SK-MEL-5 (cell line): ENCODE data around the gene CPNE4. TPM values are rescaled to one million over a fixed set of nuclear protein-coding genes. Genes with fewer than 3 reads are reported as not detected.

Source experiments
- DNase-seq: peaks from one replicate; pipeline ENCODE4 v3.0.0-alpha.2; 2016; ENCODE audit warnings: low read depth, low spot score
- in situ Hi-C: cut with HindIII; loops from 2 replicates; pipeline ENCODE4 v1.10.0; 2016; ENCODE audit warnings: low sequenced_read_pairs, high pct_unique_total_duplicates, low pct_unique_long_range_greater_than_20kb
- total RNA-seq: library from RNA; depleted of rRNA; stranded (reverse); fragments of >200 nt; shearing (Covaris generic); gene quantifications from 2 replicates; pipeline ENCODE4 v1.2.3, GENCODE V29; 2014

The CPNE4 gene
- total RNA-seq, 1 experiment from 2014 or later: not detected

DNA sequence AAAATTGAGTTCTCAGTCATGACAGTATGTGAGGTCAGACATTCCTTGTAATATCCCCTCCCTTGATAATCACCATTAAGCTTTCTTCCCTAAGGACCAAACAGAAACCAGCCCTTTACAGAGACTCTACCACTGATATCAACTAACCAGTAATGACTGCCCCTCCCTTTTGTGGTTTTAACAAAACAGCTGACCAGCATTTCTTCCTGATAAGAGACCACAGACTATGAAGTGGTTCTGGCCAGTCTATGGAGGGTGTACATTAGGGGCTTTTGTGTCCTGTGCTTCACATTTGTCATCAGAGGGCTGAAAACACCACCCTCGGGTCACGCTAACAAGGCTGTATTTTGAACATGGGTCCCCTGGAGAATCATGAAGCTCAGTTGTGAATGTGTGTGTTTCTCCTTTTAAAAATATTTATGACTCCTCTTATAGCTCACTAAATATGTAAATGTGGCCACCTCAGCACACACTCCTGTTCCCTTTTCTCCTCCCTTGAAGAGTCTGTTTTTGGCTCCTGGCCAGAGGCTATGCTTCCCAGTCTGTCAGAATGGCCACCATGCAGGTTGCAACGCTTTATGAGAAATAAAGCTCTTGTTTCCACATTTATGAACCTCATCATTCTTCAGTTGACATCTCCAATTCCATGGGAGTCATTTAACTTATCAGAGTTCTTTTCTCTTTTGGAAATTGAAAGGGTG, 239.3 kb downstream of the CPNE4 start:
- DNase-seq: peak; percentile 23
- in situ Hi-C loops: no loop called here

- in situ Hi-C loops: no loop called here
- DNase-seq: peak; percentile 71
Measured at GRCh38 chr3:131794766-131795388, 239.9 kb downstream of the CPNE4 start.

- DNase-seq: no peak
- in situ Hi-C loops: no loop called here
Measured at GRCh38 chr3:131793870-131794269, 240.9 kb downstream of the CPNE4 start.

- no peak for DNase-seq
- in situ Hi-C loops: no loop called here
Measured at GRCh38 chr3:131789188-131789587, 245.6 kb downstream of the CPNE4 start.

- in situ Hi-C loops: no loop called here
- no peak for DNase-seq
Measured at GRCh38 chr3:131786386-131786785, 248.4 kb downstream of the CPNE4 start.

DNA sequence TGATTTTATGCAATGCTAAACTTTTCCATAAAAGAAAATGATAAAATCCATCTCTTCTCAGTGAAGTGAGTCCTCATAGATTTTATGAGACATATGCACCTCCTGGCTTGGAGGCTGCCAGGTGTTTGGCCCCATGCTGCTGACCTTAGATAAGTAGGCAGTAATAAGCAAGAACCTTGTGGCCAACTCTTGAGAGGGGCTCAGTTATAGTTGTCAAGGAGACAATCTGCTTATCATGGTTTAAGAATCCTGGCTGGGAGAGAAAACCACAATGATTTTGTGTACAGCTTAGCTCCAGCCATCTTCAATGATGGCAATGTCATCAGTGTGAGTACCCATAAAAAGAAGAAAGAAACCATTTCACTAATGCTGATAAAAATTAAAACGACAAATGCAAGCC, 252.1 kb downstream of the CPNE4 start:
- in situ Hi-C loops: no loop called here
- DNase-seq: no peak

- in situ Hi-C loops: no loop called here
- no peak for DNase-seq
Measured at GRCh38 chr3:131778526-131778925, 256.3 kb downstream of the CPNE4 start.

DNA sequence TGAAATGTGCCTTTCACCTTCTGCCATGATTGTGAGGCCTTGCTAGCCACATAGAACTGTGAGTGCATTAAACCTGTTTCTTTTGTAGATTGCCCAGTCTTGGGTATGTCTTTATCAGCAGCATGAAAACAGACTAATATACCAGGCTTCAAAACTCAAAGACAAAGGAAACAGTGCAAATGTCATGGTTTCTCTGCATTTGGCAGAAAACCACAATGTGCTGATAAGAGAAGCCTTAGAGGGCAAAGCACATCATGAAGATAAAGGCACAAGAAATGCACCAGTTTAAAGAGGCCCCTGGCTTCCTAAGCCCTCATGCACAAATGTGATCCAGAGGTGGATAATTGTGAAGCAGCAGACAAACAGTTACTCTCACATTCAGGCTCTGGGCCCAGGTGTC, 259.2 kb downstream of the CPNE4 start:
- in situ Hi-C loops: no loop called here
- no peak for DNase-seq

GRCh38 chr3:131772269-131773026, 262.4 kb downstream of the CPNE4 start:
- in situ Hi-C loops: no loop called here
- DNase-seq: no peak

DNA sequence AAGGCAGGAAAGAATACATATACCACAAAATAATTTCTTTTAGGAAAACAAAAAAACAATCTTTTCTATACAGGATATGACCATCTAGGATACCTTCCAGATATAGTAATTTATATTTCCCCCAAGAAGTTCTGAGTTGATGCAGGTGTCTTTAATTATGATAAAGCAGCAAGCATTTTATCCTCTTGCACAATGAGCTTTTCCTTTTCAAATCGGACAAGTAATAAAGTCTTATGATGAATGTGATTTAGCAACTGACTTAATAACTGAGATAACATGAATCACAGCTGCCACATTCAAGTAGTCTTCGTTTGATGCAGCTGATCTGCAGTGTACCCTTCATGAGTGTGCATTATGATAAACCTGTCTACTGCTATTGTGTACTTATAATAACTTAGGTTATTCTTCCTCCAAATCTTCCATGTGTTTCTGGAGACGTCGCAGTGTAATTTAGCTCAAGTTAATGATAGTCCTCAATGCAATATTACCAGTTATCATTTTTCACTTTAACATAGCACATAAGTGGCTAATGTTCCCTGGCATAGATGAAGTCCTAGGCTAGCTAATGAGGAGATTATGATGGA, 271.7 kb downstream of the CPNE4 start:
- no peak for DNase-seq
- in situ Hi-C loops: no loop called here

- DNase-seq: no peak
- in situ Hi-C loops: no loop called here
Measured at GRCh38 chr3:131756405-131756804, 278.4 kb downstream of the CPNE4 start.

- in situ Hi-C loops: no loop called here
- no peak for DNase-seq
Measured at GRCh38 chr3:131755380-131755779, 279.4 kb downstream of the CPNE4 start.

GRCh38 chr3:131750256-131750655, 284.6 kb downstream of the CPNE4 start:
- in situ Hi-C loops: no loop called here
- no peak for DNase-seq

- DNase-seq: no peak
Measured at GRCh38 chr3:131749826-131750225, 285.0 kb downstream of the CPNE4 start.

DNA sequence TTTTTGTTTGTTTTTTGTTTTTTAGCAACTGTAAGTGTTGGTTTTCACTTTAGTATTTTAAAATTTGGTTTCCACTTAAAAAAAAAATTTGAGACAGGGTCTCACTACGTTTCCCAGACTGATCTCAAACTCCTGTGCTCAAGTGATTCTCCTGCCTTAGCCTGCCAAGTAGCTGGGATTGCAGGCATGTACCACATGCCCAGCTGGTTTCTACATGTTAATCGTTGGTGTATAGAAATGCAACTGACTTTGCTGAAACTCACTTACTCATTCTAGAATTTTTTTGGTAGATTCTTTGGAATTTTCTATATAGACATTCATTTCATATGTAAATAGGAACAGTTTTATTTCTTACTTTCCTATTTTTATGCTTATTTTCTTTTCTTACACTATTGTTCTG, 287.3 kb downstream of the CPNE4 start:
- DNase-seq: no peak
- in situ Hi-C loops: no loop called here

More at GRCh38 chr3:131749826-131750225, 285.0 kb downstream of the CPNE4 start:
- in situ Hi-C loops: no loop called here

DNA sequence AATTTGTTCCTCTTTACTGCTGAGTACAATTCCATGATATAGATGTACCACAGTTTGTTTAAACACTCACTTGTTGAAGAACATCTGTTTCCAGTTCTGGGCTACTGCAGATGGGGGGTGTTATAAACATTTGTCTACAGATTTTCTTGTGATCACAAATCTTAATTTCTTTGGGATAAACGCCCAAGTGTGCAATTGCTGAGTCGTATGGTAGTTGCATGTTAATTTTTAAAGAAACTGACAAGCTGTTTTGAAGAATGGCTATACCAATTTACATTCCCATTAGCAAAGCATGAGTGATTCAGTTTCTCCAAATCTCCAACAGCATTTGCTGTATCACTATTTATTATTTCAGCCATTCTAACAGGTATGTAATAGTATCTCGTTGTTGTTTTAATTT, 290.0 kb downstream of the CPNE4 start:
- DNase-seq: no peak
- in situ Hi-C loops: no loop called here

DNA sequence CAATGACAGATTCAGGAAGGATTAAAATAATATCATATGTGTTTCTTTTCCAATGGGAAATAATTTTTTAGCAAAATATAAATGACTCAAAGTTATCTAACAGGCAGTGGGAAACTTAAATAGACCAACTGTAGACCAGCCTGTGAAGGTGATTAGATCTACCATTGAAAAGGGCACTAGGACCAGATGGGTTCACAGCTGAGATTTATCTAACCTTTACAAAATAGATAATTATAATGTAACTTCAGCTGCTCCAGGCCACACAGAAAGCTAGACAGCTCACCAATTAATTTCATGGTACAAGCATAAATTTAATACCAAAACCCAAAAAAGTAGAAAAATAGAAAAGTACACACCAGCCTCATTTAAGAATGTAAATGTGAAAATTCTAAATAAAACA, 291.7 kb downstream of the CPNE4 start:
- DNase-seq: no peak

DNA sequence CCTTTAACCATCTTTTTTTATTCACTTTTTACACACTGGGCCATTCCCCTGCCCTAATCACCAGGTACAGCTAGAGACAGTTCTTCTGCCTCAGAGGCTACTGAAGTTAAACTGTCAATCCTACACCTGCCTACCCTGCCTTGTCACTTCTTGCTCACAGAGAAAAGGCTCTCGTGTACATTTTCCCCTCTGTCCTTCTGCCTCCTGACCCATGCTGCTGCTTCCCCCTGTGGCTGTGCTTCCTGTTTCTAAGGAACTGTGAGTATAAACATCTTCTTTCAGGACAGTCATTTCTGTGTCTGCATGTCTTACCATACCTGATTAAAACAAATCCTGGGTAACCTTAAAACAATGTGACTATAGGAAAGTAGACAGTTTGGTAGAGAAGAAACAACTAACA, 295.6 kb downstream of the CPNE4 start:
- no peak for DNase-seq
- in situ Hi-C loops: no loop called here

More for the DNA sequence above, 291.7 kb downstream of the CPNE4 start:
- in situ Hi-C loops: no loop called here
